K562 (cell line): ENCODE data around the gene PNPLA2. TPM values are rescaled to one million over a fixed set of nuclear protein-coding genes. Genes with fewer than 3 reads are reported as not detected.

ENCODE experiments used
- ATAC-seq: fragments of 200-7000 bp; cut with Tn5 transposase; 3 replicates; pipeline ENCODE4 v1.9.1; 2020; ENCODE audit warnings: moderate library complexity
- BruUV-seq: library from RNA; stranded (reverse); fragments of 400-500 nt; replicated peaks from 2 replicates; lab custom pipeline; 2021; lab: Mats Ljungman, UMichigan
- CTCF ChIA-PET: fragments of 300-600 bp; formaldehyde crosslinking; extraction: SDS; loops from one replicate; lab custom pipeline; 2021; ENCODE audit warnings: low intra/inter-chr PET ratio; lab: Yijun Ruan, JAX
- POLR2A ChIA-PET: fragments of 300-600, 350-650 bp; sonication (Branson Sonifier 250); formaldehyde crosslinking; extraction: SDS; loops from one replicate; lab custom pipeline; 2021; ENCODE audit warnings: antibody characterized with exemption, inconsistent platforms; lab: Yijun Ruan, JAX
- DNase-seq, 4 experiments: peaks; one replicate each; pipeline versions ENCODE4 v3.0.0 to v3.0.0-alpha.2; 2011 to 2018; ENCODE audit warnings: low spot score in 3 of 4, mixed read lengths in 3 of 4; ENCODE audit errors: extremely low read depth in 1 of 4
- FAIRE-seq: peaks from 2 replicates; lab custom pipeline; 2011; peaks lifted over from hg19 to GRCh38; lab: Jason Lieb, UNC
- H2AFZ ChIP-seq: 2 replicates; pipeline ENCODE4 v1.6.0; 2011; ENCODE audit warnings: low read depth, low read length, control low read depth, inconsistent platforms
- H3K27ac ChIP-seq: fragments of 200-600 bp; 3 replicates; pipeline ENCODE4 v1.8.0; 2011; ENCODE audit warnings: low read depth, mild to moderate bottlenecking, control low read depth, inconsistent platforms, low read length, moderate library complexity, mixed read lengths; ENCODE audit errors: extremely low read depth
- H3K27me3 ChIP-seq, 2 experiments: fragments of 300-600 bp in 1 of 2; 2 replicates in 1 of 2; 3 replicates in 1 of 2; pipeline versions ENCODE4 v1.6.0 to v1.8.0; 2011; ENCODE audit warnings: inconsistent platforms in 2 of 2, low read length in 2 of 2, mild to moderate bottlenecking in 1 of 2, mixed read lengths in 1 of 2, moderate library complexity in 1 of 2; ENCODE audit not compliant: control insufficient read depth in 2 of 2, insufficient read depth in 2 of 2
- H3K36me3 ChIP-seq: fragments of 300-600 bp; 3 replicates; pipeline ENCODE4 v1.8.0; 2011; ENCODE audit warnings: mild to moderate bottlenecking, low read length, inconsistent platforms; ENCODE audit not compliant: control insufficient read depth, insufficient read depth
- H3K4me1 ChIP-seq, 2 experiments: fragments of 200-600 bp in 1 of 2; replicated peaks in 1 of 2; 2 replicates in 1 of 2; 3 replicates in 1 of 2; pipeline versions ENCODE4 v1.5.1 to v1.8.0; 2011; ENCODE audit warnings: inconsistent platforms in 2 of 2, low read length in 2 of 2, mild to moderate bottlenecking in 1 of 2, mixed read lengths in 1 of 2, moderate library complexity in 1 of 2; ENCODE audit not compliant: control insufficient read depth in 2 of 2, insufficient read depth in 2 of 2
- H3K4me2 ChIP-seq: 2 replicates; pipeline ENCODE4 v1.6.1; 2011; ENCODE audit warnings: low read length, control low read depth, inconsistent platforms, mixed read lengths; ENCODE audit not compliant: insufficient read depth
- H3K4me3 ChIP-seq: fragments of 200-600 bp; sonication (generic), shearing (Covaris generic); 2 replicates; pipeline ENCODE4 v1.5.1; 2016; ENCODE audit warnings: control low read depth, inconsistent platforms
- H3K79me2 ChIP-seq: fragments of 200-600 bp; 3 replicates; pipeline ENCODE4 v1.8.0; 2011; ENCODE audit warnings: low read length, inconsistent platforms; ENCODE audit not compliant: control insufficient read depth, insufficient read depth
- H3K9ac ChIP-seq, 2 experiments: 2 replicates each; pipeline versions ENCODE4 v1.6.0 to v1.6.1; 2011; ENCODE audit warnings: low read depth in 2 of 2, low read length in 2 of 2, control low read depth in 1 of 2, inconsistent platforms in 1 of 2, mild to moderate bottlenecking in 1 of 2, mixed read lengths in 1 of 2; ENCODE audit not compliant: insufficient read depth in 1 of 2
- H3K9me1 ChIP-seq: one replicate; pipeline ENCODE4 v1.6.0; 2011; ENCODE audit warnings: inconsistent platforms, mild to moderate bottlenecking, low read length, moderate library complexity; ENCODE audit not compliant: control insufficient read depth, insufficient read depth
- H3K9me3 ChIP-seq: replicated peaks from 2 replicates; pipeline ENCODE4 v1.5.1; 2011; ENCODE audit warnings: low read depth, low read length, inconsistent platforms; ENCODE audit not compliant: control insufficient read depth, insufficient read depth
- H4K20me1 ChIP-seq: replicated peaks from 2 replicates; pipeline ENCODE4 v1.6.1; 2011; ENCODE audit warnings: low read length, inconsistent platforms, mixed read lengths; ENCODE audit not compliant: control insufficient read depth, insufficient read depth
- ARNT ChIP-seq, 2 experiments: fragments of 450-650 bp; IDR thresholded peaks; 2 replicates each; pipeline ENCODE4 v1.6.1; 2016; ENCODE audit warnings: mild to moderate bottlenecking in 1 of 2
- ATF4 ChIP-seq: fragments of 450-650 bp; formaldehyde crosslinking; IDR thresholded peaks from 2 replicates; pipeline ENCODE4 v1.4.0; 2022; ENCODE audit warnings: mild to moderate bottlenecking, moderate library complexity
- CBX3 ChIP-seq, 2 experiments: IDR thresholded peaks; 1 replicate in 1 of 2; 2 replicates in 1 of 2; pipeline ENCODE4 v1.6.1; 2012; ENCODE audit warnings: inconsistent platforms in 2 of 2, low read length in 2 of 2, borderline replicate concordance in 1 of 2, control low read depth in 1 of 2
- CGGBP1 ChIP-seq: fragments of 250-450 bp; sonication (Bioruptor Pico); IDR thresholded peaks from 2 replicates; pipeline ENCODE4 v1.9.0; 2021; ENCODE audit warnings: mild to moderate bottlenecking
- CTCF ChIP-seq, 3 experiments: IDR thresholded peaks in 2 of 3; conservative IDR thresholded peaks in 1 of 3; 2 replicates each; pipeline ENCODE4 v1.5.1; 2011 to 2012; ENCODE audit warnings: low read length in 3 of 3, mild to moderate bottlenecking in 3 of 3, control low read depth in 2 of 3, improper control_type of control experiment in 1 of 3, inconsistent platforms in 1 of 3, low read depth in 1 of 3, mixed read lengths in 1 of 3, moderate library complexity in 1 of 3; ENCODE audit not compliant: insufficient read depth in 2 of 3
- FOXM1 ChIP-seq, 2 experiments: fragments of 450-650 bp in 1 of 2; sonication (generic) in 1 of 2; formaldehyde crosslinking in 1 of 2; IDR thresholded peaks; 2 replicates each; pipeline versions ENCODE4 v1.6.1 to v1.9.0; 2017 to 2022; ENCODE audit warnings: low read depth in 2 of 2, mild to moderate bottlenecking in 2 of 2, missing genetic modification reagents in 1 of 2, moderate library complexity in 1 of 2
- HNRNPL ChIP-seq: fragments of 200-400 bp; formaldehyde crosslinking; IDR thresholded peaks from 2 replicates; pipeline ENCODE4 v1.6.1; 2017; ENCODE audit warnings: low read depth, mild to moderate bottlenecking, low read length
- NEUROD1 ChIP-seq: fragments of 150-350 bp; IDR thresholded peaks from 2 replicates; pipeline ENCODE4 v1.6.1; 2014; ENCODE audit warnings: borderline replicate concordance, low read length, low read depth; ENCODE audit not compliant: partially characterized antibody
- NUFIP1 ChIP-seq: fragments of 450-650 bp; IDR thresholded peaks from 2 replicates; pipeline ENCODE4 v1.6.1; 2018; ENCODE audit not compliant: partially characterized antibody
- SRF ChIP-seq, 2 experiments: fragments of 250-450, 450-650 bp in 1 of 2; sonication (Bioruptor Pico) in 1 of 2; sonication (generic) in 1 of 2; formaldehyde crosslinking; IDR thresholded peaks; 2 replicates each; pipeline versions ENCODE4 v1.5.0 to v1.5.1; 2020 to 2022; ENCODE audit warnings: mild to moderate bottlenecking in 1 of 2, missing genetic modification reagents in 1 of 2
- TAF9B ChIP-seq: fragments of 450-650 bp; IDR thresholded peaks from 2 replicates; pipeline ENCODE4 v1.6.1; 2018; ENCODE audit warnings: mild to moderate bottlenecking; ENCODE audit not compliant: partially characterized antibody
- ZBTB11 ChIP-seq, 3 experiments: fragments of 200-800 bp in 1 of 3; fragments of 250-450 bp in 1 of 3; fragments of 450-650 bp in 1 of 3; sonication (Bioruptor Pico) in 1 of 3; sonication (Bioruptor generic) in 1 of 3; formaldehyde crosslinking in 1 of 3; IDR thresholded peaks; 2 replicates each; pipeline versions ENCODE4 v1.6.1 to v1.8.0; 2016 to 2022; ENCODE audit warnings: mild to moderate bottlenecking in 2 of 3, missing genetic modification characterization in 2 of 3, missing compliant biosample characterization in 1 of 3, moderate library complexity in 1 of 3
- WGBS: fragments of 100-300 bp; shearing (Covaris generic); methylation state at CpG from one replicate; pipeline ENCODE4 v1.1.6; 2016; ENCODE audit warnings: low coverage, mixed read lengths; ENCODE audit not compliant: insufficient coverage; ENCODE audit errors: missing lambda C conversion rate; 5-methylcytosine and 5-hydroxymethylcytosine counted together
- in situ Hi-C: fragments of 300-500 bp; cut with MboI; formaldehyde crosslinking; loops from 4 replicates; pipeline ENCODE4 v1.15.0; 2018; ENCODE audit warnings: inconsistent platforms, mixed read lengths
- intact Hi-C: fragments of 100-400 bp; cut with micrococcal nuclease; formaldehyde crosslinking; loops from 2 replicates; pipeline ENCODE4 v1.14.2; 2022
- polyA plus RNA-seq, 8 experiments: library from polyadenylated mRNA; depleted of rRNA in 4 of 8; stranded (reverse) in 5 of 8; unstranded in 3 of 8; fragments of >200 nt; fragmentation: Nextera tagmentation in 2 of 8; fragmentation: Illumina TruSeq in 1 of 8; extraction: Ambion mirVana in 2 of 8; extraction: Trizol in 1 of 8; gene quantifications; 2 replicates each; pipeline versions ENCODE4 v1.2.1 to v1.2.3, GENCODE V29; 2011 to 2014; ENCODE audit warnings: inconsistent platforms in 1 of 8, missing spikeins in 1 of 8
- total RNA-seq, 7 experiments: library from RNA; depleted of rRNA in 6 of 7; stranded (reverse); fragments of >200 nt in 6 of 7; fragmentation: Illumina TruSeq in 2 of 7; extraction: Trizol in 2 of 7; gene quantifications; 2 replicates each; pipeline versions ENCODE4 v1.2.1 to v1.2.3, GENCODE V29; 2011 to 2021; ENCODE audit warnings: low replicate concordance in 1 of 7

Gene PNPLA2
- total and polyA plus RNA-seq, 9 of the 15 experiments (the other 6 are each of a cell fraction or from before 2014, with no cell fraction given), result 0.39 to 87.1 (median 8.4) TPM

GRCh38 chr11:870418-870817 lies 51.7 kb downstream of the PNPLA2 start:
- H4K20me1 ChIP-seq, result peaks cover 11% of the 10 kb centered on the region; the same call in 1 of the 2 replicates
- TF ChIP-seq ATF4 (CRISPR knock-in tag) (no peak), ZBTB11 (CRISPR knock-in tag; IDR thresholded peaks at IDR 0.05) (no peak), CBX3 (IDR thresholded peaks at IDR 0.05; ENCODE audit: borderline replicate concordance in 1 of 2, low read length in 2 of 2) (no peak), HNRNPL (no peak), CGGBP1 (no peak), NUFIP1 (no peak), SRF (CRISPR knock-in tag; IDR thresholded peaks at IDR 0.05) (no peak), FOXM1 (IDR thresholded peaks at IDR 0.05; ENCODE audit: low read depth) (no peak), FOXM1 (CRISPR knock-in tag; IDR thresholded peaks at IDR 0.05; ENCODE audit: low read depth) (no peak), NEUROD1 (no peak), CTCF (IDR thresholded peaks at IDR 0.05 in 2 of 3, conservative IDR thresholded peaks at IDR 0.05 in 1 of 3; ENCODE audit: insufficient read depth in 2 of 3, low read depth in 1 of 3, low read length in 3 of 3) (no peak), ARNT (IDR thresholded peaks at IDR 0.05) (no peak), TAF9B (no peak)
- intact Hi-C loops, result no loop called here
- H3K9ac ChIP-seq, result peak overlapping the region in 1 of 2 experiments; percentile 52; a peak in 2 of 4 replicates
- WGBS, result 93% methylated on average over 6 of the region's 8 CpGs
- FAIRE-seq (no peak), ATAC-seq (no peak), DNase-seq (no peak)
- H3K27ac ChIP-seq, result no peak overlapping the region
- POLR2A ChIA-PET, result no interaction called here
- no peak overlapping the region for H3K4me2 ChIP-seq
- no TSS peak for BruUV-seq
- peaks cover 2 to 79% of the 10 kb centered on the region in 2 experiments; a peak in 4 of 5 replicates for H3K4me1 ChIP-seq
- no peak overlapping the region for H3K4me3 ChIP-seq
- in situ Hi-C loops, result no loop called here
- peaks cover 3% of the 10 kb centered on the region for H3K9me1 ChIP-seq
- no peaks in the 10 kb centered on the region for H3K79me2 ChIP-seq
- no peaks in the 10 kb centered on the region for H3K9me3 ChIP-seq
- H3K27me3 ChIP-seq, result no peaks in the 10 kb centered on the region
- CTCF ChIA-PET, result no interaction called here
- H3K36me3 ChIP-seq, result peaks cover 54% of the 10 kb centered on the region
- H2AFZ ChIP-seq, result no peak overlapping the region
